HPDE6-E6E7 (cell line): Measurements from ENCODE around the gene HRK.

Experiments
- DNase-seq: peaks from one replicate; pipeline ENCODE4 v3.0.0; 2011; ENCODE audit warnings: missing footprints; ENCODE audit errors: extremely low spot score

The HRK gene

DNA sequence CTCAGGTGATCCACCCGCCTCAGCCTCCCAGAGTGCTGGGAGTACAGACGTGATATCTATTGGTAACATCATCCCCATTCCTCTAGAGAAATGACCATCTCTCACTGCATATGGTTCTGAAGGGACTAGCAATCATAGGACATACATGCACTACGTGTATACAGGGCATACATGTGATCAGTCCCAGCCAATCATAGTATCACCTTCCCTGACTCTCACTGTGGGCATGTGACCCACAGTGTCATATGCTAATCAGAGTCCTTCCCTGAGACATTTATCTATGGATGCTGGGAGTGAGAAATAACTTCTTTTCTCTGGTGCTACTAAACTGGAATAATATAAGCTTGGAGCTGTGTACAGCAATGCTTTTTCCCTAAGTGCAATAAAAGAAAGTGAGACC, 17.4 kb upstream of the HRK start:
- no peak for DNase-seq

DNA sequence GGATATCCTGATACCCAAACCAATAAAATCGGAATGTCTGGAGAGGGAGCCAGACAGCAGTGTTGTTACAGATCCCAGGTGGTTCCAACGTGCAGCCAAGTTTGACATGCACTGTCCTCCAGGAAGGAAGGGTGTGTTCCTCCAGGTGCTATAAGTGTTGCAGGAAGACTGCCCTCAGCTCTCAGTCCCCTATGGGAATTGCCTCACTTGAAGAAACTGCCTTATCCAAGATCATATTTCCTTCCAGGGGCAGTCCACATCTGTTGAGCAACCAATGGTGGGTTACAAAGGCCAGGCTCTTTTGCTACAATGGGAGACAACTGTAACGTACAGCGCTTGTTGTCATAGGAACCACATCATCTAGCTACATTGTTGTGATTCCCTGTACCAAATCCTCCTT, 16.2 kb upstream of the HRK start:
- no peak for DNase-seq

DNA sequence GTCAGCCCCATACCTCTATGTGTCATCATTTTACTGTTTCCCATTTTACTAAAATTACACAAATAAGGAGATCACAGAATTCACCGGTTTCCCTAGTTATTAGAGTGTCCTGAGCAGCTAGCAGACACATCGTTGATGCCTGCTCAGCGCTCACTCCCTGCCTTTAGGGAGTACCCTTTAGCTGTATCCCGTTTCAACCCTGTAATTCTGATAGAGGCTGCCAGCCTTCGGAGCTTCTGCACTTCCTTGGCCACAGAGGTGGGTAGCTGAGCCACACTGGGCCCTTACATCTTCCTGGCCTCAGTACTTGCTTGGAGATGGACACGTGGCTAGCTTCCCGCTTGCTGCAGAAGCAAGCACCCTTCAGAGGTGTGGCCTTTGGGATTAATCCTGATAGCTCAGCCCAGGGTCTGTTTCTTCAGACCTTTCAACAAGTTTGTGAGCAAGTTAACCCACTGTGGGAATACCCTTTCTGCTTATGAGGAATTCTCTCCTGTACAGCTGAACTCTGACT, 15.2 kb upstream of the HRK start:
- DNase-seq: no peak

DNA sequence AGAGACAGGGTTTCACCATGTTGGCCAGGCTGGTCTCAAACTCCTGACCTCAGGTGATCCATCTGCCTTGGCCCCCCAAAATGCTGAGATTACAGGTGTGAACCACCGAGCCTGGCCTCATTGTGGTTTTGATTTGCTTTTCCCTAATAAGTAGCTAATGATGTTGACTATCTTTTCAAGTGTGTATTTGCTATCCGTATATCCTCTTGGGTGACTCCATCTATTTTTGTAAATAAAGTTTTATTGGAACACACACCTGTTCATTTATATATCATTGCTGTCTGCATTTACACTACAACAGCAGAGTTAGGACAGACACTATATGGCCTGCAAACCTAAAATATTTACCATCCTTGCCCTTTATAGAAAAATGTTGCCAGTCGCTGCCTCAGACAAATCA, 13.7 kb upstream of the HRK start:
- no peak for DNase-seq

DNA sequence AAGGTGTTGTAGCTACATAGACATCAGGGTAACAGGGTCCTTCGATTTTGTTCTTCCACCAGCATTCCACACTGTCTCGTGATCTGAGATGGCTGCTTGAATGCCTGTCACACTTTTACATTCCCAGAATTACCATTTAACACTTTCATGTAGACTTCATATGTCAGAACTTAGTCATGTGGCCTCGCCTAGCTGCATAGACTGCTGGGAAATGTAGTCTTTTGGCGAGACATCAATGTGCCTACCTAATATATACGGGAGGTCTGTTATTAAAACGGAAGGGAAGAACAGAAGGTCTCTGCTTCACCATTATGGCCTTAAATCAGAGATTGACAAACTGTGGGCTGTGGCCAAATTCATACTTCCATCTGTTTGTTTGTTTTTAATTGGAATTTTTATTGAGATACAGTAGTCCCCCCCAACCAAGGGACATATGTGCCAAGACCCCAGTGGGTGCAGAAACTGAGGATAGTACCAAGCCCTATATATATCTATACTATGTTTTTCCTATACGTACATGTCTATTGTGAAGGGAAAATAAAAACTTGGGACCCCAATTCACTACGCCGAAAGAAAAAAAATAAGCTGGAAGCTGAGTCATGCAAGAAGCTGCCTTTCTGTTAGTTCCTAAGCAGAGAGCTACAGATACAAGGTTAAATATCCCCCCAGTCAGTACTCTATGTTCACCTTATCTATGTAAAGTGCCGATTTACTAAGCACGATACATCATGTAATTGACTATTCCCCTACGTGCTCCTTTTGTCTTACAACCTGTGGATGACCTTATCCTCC, 11.3 kb upstream of the HRK start:
- DNase-seq: no peak

DNA sequence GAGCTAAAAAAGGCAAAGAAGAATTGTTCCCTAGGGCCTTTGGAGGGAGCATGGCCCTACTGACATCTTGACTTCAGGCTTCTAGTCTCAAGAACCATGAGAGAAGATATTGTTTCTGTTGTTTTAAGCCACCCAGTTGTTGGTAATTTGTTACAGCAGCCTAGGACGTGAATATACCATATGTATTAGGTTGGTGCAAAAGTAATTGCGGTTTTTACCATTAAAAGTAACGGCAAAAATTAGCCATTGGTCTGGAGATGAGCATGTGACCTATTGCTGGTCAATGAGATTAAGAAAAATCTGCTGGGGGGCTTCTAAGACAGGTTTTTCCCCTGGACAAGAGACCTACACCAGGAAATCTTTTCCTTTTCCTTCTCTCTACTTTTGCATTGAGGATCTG, 9.8 kb upstream of the HRK start:
- no peak for DNase-seq

DNA sequence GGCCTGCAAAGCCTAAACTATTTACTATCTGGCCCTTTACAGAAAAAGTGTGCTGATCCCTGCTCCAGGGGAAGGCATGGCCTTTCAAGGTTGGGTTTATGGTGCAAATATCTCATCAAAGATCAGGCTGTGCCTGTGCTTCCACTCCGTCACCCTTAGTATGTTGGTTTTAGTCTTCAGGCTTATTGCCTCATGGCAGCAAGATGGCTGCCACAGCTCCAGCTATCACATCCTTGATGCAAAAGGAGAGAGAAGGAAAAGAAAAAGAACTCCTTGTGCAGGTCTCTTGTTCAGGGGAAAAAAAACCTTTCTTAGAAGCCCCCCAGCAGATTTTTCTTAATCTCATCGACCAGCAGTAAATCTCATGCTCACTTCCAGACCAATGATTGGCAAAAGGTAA, 9.1 kb upstream of the HRK start:
- DNase-seq: no peak

DNA sequence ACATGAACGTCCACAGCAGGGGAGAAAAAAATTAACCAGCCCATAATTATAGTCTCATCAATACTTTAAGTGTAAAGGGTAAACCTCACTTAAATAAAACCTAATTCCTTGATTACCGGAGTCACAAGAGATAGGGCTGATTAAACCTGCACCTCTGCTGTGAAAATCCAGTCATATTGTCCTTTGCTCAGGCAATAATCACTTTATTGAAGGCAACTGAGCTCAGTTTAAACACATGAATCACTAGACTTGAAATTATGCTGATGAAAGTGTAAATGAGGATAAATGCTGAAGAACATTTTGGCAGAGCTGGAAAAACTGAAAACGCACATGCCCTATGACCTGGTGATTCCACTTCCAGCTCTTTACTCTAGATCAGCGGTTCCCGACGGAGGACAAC, 6.7 kb upstream of the HRK start:
- DNase-seq: no peak

DNA sequence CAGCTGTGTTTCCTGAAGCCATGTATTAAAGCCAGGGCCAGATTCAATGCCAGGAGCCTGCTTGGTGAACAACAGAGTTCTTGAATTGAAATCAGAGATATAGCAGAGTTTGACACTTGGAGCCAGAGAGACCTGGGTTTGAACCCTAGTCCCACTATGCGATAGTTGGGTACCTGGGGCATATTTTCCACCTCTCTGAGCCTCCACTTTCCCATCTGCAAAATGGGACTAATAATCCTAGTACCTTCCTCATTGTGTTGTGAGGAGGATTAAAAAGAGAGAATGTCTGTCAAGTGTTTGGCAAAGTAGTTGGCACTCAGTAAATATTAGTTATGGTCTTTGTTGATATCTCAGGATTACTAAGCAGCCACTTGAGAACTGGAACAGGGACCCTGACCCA, 6.0 kb upstream of the HRK start:
- DNase-seq: no peak

DNA sequence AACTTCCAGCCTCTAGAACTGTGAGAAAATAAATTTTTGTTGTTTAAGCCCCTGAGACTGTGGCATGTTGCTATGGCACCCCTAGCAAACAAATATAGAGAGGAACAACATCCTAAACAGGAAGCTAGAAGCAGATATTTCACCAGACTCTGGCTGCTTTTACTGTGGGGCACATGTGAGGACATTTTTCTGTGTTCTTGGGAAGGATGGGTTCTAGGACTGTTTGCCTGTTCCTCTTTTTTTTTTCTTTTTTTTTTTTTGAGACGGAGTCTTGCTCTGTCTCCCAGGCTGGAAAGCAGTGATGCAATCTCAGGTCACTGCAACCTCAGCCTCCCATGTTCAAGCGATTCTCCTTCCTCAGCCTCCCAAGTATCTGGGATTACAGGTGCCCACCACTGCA, 4.2 kb upstream of the HRK start:
- no peak for DNase-seq

DNA sequence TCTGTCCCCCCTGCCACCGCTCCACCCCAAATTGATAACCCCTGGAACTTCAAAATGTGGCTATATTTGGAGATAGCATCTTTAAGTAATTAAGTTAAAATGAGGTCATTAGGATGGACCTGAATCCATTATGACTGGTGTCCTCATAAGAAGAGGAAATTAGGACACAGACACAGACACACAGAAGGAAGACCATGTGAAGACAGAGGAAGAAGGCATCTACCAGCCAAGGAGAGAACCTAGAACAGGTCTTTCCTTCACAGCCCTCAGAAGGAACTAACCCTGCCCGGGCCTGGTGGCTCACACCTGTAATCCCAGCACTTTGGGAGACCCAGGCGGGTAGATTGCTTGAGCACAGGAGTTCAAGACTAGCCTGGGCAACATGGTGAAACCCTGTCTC, 3.6 kb upstream of the HRK start:
- no peak for DNase-seq

DNA sequence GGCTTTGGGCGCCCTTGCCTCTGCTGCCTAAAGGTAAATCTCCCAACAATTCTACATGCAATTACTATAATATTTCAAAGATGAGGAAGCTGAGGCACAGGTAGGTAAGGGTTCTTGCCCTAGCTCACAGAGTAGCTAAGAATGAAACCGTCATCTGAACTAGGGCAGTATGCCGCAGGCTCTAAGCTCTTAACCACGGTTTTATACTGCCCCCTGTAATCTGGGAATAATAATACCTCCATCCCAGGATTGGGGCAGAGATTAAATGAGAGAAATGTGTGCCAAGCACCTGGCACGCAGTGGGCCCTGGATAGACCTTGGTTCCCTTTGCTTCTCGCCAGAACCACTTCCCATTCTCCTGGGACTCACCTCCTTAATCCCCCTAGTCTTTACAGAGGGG, 1.5 kb upstream of the HRK start:
- DNase-seq: no peak

DNA sequence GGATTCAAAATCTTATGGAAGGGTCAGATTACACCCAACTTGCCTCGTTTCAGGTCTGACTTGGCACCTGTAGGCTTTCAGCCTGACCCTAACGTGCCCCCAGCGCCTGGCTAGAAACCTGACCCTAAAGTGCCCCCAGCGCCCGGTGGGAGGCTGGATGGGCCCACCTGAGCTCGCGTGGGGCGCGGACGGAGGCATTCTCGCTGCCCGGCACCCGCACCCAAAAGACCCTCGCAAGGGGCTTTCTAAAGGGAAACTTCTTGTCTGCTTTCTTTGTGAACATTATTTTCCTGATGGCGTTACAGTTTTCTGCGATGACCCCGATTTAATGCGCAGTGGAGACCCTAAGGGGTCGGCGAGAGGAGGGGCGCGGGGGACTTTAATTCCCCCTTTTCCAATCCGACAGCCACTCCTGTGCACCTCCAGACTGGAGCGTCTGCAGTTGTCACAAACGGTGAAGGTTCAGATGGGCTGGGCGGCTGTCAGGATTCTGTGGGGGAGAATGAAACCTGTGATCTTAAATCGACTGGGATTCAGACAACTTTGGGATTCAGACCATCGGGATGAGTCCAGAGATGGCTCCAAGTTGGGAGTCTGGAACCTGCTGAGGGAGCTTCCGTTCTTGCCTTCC, 751 bp upstream of the HRK start:
- no peak for DNase-seq

DNA sequence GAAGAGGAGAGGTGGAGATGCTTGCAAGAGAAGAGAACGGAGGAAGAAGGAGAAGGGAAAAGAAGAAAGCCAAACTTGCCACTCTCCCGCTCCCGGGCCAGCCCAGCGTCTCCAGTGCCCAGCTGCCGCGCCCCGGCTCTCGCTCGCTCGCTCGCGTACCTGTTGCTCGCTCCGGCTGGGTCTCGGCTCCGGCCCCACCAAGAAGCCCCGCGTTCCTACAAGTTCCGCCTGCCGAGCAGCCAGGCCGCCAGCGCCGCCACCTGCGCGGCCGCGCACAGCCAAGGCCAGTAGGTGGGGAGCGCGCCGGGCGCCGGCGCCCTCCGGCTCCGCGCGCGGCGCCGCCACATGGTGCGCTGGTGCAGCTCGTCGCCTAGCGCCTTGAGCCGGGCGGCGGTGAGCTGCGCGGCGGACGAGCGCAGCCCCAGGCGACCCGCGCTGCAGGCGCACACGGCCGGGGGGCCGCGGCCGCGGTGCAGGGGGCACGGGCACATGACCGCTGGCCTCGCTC, 370 bp downstream of the HRK start:
- no peak for DNase-seq

DNA sequence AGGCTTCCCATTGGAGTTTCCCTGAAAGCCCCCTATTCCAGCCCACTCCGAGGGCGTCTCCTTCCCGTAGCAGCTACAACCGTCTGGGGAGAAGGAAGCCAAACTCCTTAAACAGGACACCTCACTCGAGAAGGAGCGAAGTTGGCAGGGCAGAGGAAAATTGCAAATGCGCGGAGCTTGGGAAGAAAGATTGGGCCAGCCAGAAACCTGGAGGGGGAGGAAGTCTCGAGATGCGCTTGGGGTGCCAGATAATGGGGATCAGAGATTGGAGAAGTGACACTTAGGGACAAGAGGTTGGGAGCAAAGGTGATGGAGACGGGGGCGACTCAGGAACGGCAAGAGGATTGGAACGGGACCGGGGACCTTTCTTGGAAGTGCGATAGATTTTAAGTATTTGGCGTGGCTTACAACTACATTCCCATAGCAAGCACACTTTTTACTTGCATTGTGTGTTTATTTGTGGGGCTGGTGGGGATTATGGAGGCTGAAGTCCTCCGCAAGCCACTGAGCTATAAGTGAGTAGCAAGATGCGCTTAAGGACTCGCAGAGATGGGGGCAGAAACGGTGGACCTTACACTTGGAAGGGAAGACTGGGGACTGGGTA, 926 bp downstream of the HRK start:
- DNase-seq: no peak

DNA sequence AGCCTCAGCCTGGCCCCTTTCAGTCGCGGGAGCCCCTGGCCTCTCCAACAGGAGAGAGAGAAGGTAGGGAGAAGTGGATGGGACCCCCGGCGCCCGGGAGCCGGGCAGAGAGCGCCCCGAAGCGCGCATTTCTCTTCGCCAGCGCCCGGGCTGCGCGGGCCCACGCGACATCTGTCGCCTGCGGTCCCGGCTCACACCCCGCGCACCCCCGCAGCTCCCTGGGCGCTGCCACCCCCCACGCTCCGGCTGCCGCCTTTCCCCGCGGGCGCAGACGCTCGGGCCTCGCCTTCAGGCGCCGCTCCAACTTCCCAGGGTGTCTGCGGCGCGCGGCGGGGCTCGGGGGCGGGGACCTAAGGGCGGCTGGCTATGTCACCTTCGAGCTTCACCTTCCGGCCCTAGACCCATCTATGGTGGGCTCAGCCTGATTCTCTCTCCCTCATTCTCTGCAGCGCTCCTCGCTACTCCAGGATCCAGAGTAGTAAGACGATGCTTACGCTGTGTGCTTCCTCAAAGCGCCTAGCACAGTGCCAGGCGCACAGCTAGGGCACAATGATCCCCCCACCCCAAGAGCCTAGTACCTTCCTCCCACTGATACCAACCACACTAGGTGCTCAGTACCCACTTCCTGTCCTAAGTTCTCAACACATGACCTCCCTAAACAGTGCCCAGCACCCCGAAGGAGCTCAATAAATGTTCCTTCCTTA, 1.6 kb downstream of the HRK start:
- no peak for DNase-seq

DNA sequence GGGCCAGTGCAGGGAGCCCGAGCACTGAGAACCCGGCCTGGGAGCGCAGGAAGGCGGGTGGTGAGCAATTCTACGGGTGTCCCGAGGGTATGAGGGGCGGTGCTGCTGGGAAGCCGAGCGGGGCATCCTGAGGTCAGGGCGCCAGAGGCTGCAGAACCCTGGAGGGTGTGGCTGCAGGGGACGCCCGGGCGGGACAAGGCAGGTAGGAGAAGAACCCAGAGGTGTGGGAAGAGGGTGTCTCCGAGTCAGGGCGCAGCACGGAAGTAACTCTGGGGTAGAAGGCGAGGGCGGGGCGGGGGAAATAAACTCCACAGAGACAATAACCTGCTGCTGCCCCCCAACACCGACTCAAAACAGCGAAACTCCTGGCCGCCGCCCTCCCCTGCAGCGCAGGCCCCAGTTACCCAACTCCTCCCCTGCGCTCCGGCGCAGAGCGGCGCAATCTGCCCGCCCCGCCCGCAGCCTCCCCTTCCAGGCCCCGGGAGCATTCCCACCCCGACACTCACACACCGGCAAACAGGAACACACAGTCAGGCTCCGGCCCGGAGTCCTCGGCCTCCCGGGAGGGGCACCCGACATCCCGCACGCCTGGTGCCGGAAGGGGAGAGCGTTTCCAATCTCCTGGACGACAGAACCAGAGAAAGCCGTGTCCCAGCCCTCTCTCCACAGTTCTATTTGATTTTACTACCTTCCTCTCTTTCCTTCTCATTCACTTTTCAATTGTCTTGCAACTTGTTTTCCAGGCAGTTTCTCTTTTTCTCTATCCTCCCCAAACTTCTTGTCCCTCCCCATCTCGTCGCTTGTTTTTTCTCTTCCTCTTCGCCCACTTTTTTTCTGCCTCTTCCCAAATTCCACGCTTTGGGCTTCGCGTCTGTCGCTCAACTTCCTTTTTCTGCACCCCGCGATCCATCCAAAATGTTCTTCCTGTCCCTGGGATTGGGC, 2.4 kb downstream of the HRK start:
- peak; percentile 41 for DNase-seq

DNA sequence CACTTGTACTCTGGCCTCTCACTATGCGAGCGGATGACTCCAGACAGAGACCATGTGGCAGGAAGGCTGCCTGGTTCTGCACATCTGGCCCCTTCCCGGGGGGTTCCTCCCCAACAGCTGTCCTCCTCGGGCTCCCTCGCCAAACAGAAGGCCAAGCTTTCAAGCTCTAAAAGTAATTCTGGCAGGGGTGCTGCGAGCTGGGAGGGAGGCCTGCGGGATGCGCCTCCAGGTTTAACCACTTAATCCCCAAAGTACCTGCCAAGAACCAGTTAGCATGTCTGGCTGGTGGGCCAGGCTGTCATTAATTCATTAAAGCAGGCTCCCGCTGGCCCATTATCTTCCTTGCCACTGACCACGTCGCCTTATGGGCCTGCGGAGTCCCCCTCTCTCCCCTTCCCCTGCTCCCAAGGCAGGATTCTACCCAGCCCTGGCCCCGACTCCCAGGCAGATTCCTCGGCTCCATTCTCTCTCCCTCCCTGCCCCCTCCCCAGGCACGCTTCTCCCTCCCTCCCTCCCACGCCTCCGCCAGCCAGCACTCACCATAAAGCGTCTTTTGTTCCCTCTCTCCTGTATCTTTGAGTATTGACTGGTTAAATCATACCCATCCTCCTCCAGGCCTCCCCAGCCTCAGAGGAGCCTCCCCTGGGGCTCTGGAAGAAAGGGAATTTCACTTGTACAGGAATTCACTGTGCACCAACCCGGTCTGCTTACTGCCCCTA, 4.9 kb downstream of the HRK start:
- no peak for DNase-seq

DNA sequence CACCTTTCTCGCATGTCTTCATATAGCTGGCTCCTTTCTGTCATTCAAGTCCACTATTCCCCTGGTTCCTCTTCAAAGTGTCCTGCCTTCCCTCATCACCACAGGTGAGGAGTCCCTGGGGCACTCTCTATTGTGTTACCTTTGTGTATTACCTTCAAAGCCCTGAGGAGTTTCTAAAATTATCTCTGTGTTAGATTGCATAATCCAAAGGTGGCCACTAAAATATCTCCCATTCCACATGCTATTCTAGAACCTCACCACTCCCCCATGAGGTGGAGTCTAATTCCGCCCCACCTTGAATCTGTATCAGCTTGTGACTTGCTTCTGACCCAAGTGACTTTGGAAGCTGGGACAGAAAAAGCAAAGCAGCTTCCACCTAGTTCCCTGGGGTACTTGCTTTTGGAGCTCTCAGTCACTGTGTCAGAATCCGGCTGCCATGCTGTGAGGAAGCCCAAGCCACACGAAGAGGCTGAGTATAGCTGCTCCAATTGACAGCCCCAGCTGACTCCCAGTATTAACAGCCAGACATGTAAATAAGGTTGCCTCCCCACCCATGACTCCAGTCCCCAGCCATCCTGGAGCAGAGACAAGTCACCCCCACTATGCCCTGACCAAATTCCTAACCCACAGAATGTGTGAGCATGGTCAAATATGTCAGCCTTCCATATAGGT, 6.8 kb downstream of the HRK start:
- no peak for DNase-seq

DNA sequence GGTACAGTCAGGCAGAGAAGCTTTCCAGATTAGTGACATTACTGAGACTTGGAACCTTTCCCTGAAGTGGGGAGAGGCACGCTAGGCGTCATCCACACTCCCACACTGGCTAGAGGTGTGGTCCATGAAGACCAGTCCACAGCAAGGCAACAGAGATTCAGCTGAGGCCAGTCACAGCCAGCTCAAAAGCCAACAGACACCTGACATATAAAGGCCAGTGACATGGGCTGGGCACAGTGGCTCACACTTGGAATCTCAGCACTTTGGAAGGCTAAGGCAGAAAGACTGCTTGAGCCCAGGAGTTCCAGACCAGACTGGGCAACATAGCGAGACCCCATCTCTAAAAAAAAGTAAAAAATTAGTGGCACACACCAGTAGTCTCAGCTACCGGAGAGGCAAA, 10.9 kb downstream of the HRK start:
- no peak for DNase-seq
